ENCODE results near the gene PIMREG. TPM values are rescaled to one million over a fixed set of nuclear protein-coding genes. Genes with fewer than 3 reads are reported as not detected.

PIMREG gene
- total and polyA plus RNA-seq, 2 donors, result 1.8 to 15.1 TPM

GRCh38 chr17:6456914-6457687 lies 12.8 kb downstream of the PIMREG start:
- Histone ChIP-seq H3K4me3 (ENCODE audit: low read length in 2 of 2) (no peak overlapping the region), H3K27ac (ENCODE audit: low read depth in 1 of 2, low read length in 1 of 2) (no peak overlapping the region), H3K36me3 (ENCODE audit: control insufficient read depth in 2 of 2, insufficient read depth in 2 of 2, low read length in 1 of 2) (no peaks in the 10 kb centered on the region), H3K4me1 (ENCODE audit: control insufficient read depth in 2 of 2, insufficient read depth in 2 of 2, low read length in 2 of 2) (peaks cover 0 to 8% of the 10 kb centered on the region in 2 donors), H3K27me3 (ENCODE audit: control insufficient read depth in 2 of 2, insufficient read depth in 1 of 2, low read length in 1 of 2) (peaks cover 0 to 11% of the 10 kb centered on the region in 2 donors), H3K9me3 (ENCODE audit: control insufficient read depth in 2 of 2, insufficient read depth in 1 of 2, low read length in 1 of 2) (no peaks in the 10 kb centered on the region)
- no peak for DNase-seq (ENCODE audit: low read depth in 6 of 9, low spot score in 9 of 9)
- 82% methylated on average over 14 of the region's 14 CpGs for WGBS

DNA sequence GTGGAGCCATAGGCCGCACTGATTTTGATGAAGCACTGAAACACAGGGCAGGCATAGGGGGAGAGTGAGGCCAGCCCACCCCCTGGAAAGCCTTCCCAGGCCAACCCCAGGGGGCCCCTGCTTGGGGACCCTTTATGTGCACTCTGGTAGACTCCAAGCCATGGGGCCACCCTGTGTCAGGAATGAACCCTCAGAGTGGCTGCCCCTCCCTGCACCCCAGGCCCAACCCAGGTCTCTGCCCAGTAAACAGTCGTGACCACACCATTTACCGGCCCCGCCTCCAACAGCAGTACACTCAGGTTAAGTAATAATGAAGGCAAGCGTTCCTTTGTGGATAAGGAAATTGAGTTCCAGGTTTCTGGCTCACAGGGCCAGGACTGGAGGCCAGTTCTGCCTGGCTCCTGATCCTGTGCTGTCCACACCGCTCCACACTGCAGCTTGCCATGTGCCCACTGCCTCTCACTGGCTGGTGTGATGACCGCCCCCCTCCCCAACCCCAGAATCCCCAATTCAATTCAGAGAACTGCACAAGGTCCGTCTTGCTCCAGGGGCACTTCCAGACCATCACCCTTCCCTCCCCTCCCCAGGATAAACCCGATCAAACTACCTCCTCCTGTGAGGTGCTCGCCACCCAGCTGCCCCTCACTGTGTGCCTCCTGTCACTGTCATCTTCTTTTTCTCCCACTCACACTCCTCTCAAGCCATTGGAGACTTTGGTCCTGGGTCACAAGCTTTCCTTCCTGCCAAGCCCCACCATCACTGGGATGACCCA lies 13.6 kb downstream of the PIMREG start:
- H3K27ac ChIP-seq (ENCODE audit: low read depth in 1 of 2, low read length in 1 of 2), result no peak overlapping the region
- 94% methylated on average over 10 of the region's 10 CpGs for WGBS
- H3K4me1 ChIP-seq (ENCODE audit: control insufficient read depth in 2 of 2, insufficient read depth in 2 of 2, low read length in 2 of 2), result peaks cover 0 to 8% of the 10 kb centered on the region in 2 donors
- no peak for DNase-seq (ENCODE audit: low read depth in 6 of 9, low spot score in 9 of 9)
- no peaks in the 10 kb centered on the region for H3K36me3 ChIP-seq (ENCODE audit: control insufficient read depth in 2 of 2, insufficient read depth in 2 of 2, low read length in 1 of 2)
- H3K4me3 ChIP-seq (ENCODE audit: low read length in 2 of 2), result no peak overlapping the region
- no peaks in the 10 kb centered on the region for H3K9me3 ChIP-seq (ENCODE audit: control insufficient read depth in 2 of 2, insufficient read depth in 1 of 2, low read length in 1 of 2)
- H3K27me3 ChIP-seq (ENCODE audit: control insufficient read depth in 2 of 2, insufficient read depth in 1 of 2, low read length in 1 of 2), result peaks cover 0 to 11% of the 10 kb centered on the region in 2 donors

DNA sequence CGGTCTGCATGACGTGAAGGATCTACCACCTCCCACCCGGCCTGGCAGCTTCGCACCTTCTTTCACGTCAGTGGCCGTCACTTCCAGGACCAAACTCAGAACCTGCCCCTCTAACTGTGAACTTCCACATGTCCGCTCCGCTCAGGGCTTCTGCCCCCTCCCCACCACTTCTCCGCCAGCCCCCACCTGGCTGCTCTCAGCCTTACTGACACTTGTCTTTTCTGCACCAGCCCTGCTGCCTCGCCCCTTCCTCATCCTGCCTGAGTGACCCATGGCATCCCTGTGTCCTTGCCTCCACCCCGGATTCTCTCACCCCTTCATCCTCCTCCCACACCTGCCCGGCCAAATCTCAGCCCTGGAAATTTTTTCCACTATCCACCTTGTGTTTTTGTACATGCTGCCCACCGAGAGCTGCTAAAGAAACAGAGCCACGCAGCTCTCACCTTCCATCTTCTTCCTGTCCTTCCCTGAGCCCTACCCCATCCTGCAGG lies 14.2 kb downstream of the PIMREG start:
- Histone ChIP-seq H3K36me3 (ENCODE audit: control insufficient read depth in 2 of 2, insufficient read depth in 2 of 2, low read length in 1 of 2) (no peaks in the 10 kb centered on the region), H3K27ac (ENCODE audit: low read depth in 1 of 2, low read length in 1 of 2) (no peak overlapping the region), H3K9me3 (ENCODE audit: control insufficient read depth in 2 of 2, insufficient read depth in 1 of 2, low read length in 1 of 2) (no peaks in the 10 kb centered on the region), H3K4me1 (ENCODE audit: control insufficient read depth in 2 of 2, insufficient read depth in 2 of 2, low read length in 2 of 2) (peaks cover 0 to 8% of the 10 kb centered on the region in 2 donors), H3K27me3 (ENCODE audit: control insufficient read depth in 2 of 2, insufficient read depth in 1 of 2, low read length in 1 of 2) (peaks cover 0 to 11% of the 10 kb centered on the region in 2 donors), H3K4me3 (ENCODE audit: low read length in 2 of 2) (no peak overlapping the region)
- no peak for DNase-seq (ENCODE audit: low read depth in 6 of 9, low spot score in 9 of 9)
- WGBS, result 92% methylated on average over 14 of the region's 14 CpGs

- Histone ChIP-seq H3K9me3 (ENCODE audit: control insufficient read depth in 2 of 2, insufficient read depth in 1 of 2, low read length in 1 of 2) (no peaks in the 10 kb centered on the region), H3K27ac (ENCODE audit: low read depth in 1 of 2, low read length in 1 of 2) (no peak overlapping the region), H3K36me3 (ENCODE audit: control insufficient read depth in 2 of 2, insufficient read depth in 2 of 2, low read length in 1 of 2) (no peaks in the 10 kb centered on the region), H3K4me1 (ENCODE audit: control insufficient read depth in 2 of 2, insufficient read depth in 2 of 2, low read length in 2 of 2) (no peaks in the 10 kb centered on the region), H3K27me3 (ENCODE audit: control insufficient read depth in 2 of 2, insufficient read depth in 1 of 2, low read length in 1 of 2) (peaks cover 0 to 3% of the 10 kb centered on the region in 2 donors), H3K4me3 (ENCODE audit: low read length in 2 of 2) (no peak overlapping the region)
- DNase-seq (ENCODE audit: low read depth in 6 of 9, low spot score in 9 of 9), result no peak
- 96% methylated on average over 9 of the region's 9 CpGs for WGBS
These were observed 16.4 kb downstream of the PIMREG start for GRCh38 chr17:6460531-6461161.

GRCh38 chr17:6461246-6461645 lies 17.0 kb downstream of the PIMREG start:
- WGBS, result 97% methylated on average over 14 of the region's 14 CpGs
- Histone ChIP-seq H3K9me3 (ENCODE audit: control insufficient read depth in 2 of 2, insufficient read depth in 1 of 2, low read length in 1 of 2) (no peaks in the 10 kb centered on the region), H3K4me3 (ENCODE audit: low read length in 2 of 2) (no peak overlapping the region), H3K27ac (ENCODE audit: low read depth in 1 of 2, low read length in 1 of 2) (no peak overlapping the region), H3K36me3 (ENCODE audit: control insufficient read depth in 2 of 2, insufficient read depth in 2 of 2, low read length in 1 of 2) (no peaks in the 10 kb centered on the region), H3K27me3 (ENCODE audit: control insufficient read depth in 2 of 2, insufficient read depth in 1 of 2, low read length in 1 of 2) (peaks cover 0 to 3% of the 10 kb centered on the region in 2 donors), H3K4me1 (ENCODE audit: control insufficient read depth in 2 of 2, insufficient read depth in 2 of 2, low read length in 2 of 2) (no peaks in the 10 kb centered on the region)
- no peak for DNase-seq (ENCODE audit: low read depth in 6 of 9, low spot score in 9 of 9)

- no peak overlapping the region for H3K4me3 ChIP-seq (ENCODE audit: low read length in 2 of 2)
- no peak for DNase-seq (ENCODE audit: low read depth in 6 of 9, low spot score in 9 of 9)
- peaks cover 0 to 3% of the 10 kb centered on the region in 2 donors for H3K27me3 ChIP-seq (ENCODE audit: control insufficient read depth in 2 of 2, insufficient read depth in 1 of 2, low read length in 1 of 2)
- no peaks in the 10 kb centered on the region for H3K4me1 ChIP-seq (ENCODE audit: control insufficient read depth in 2 of 2, insufficient read depth in 2 of 2, low read length in 2 of 2)
- no peaks in the 10 kb centered on the region for H3K9me3 ChIP-seq (ENCODE audit: control insufficient read depth in 2 of 2, insufficient read depth in 1 of 2, low read length in 1 of 2)
- H3K36me3 ChIP-seq (ENCODE audit: control insufficient read depth in 2 of 2, insufficient read depth in 2 of 2, low read length in 1 of 2), result no peaks in the 10 kb centered on the region
- H3K27ac ChIP-seq (ENCODE audit: low read depth in 1 of 2, low read length in 1 of 2), result no peak overlapping the region
- WGBS, result 89% methylated on average over 10 of the region's 10 CpGs
These were observed 17.7 kb downstream of the PIMREG start for GRCh38 chr17:6461792-6462524.

GRCh38 chr17:6462692-6463091 lies 18.4 kb downstream of the PIMREG start:
- 100% methylated on average over 2 of the region's 2 CpGs for WGBS
- Histone ChIP-seq H3K36me3 (ENCODE audit: control insufficient read depth in 2 of 2, insufficient read depth in 2 of 2, low read length in 1 of 2) (no peaks in the 10 kb centered on the region), H3K4me1 (ENCODE audit: control insufficient read depth in 2 of 2, insufficient read depth in 2 of 2, low read length in 2 of 2) (no peaks in the 10 kb centered on the region), H3K4me3 (ENCODE audit: low read length in 2 of 2) (no peak overlapping the region), H3K27ac (ENCODE audit: low read depth in 1 of 2, low read length in 1 of 2) (no peak overlapping the region), H3K9me3 (ENCODE audit: control insufficient read depth in 2 of 2, insufficient read depth in 1 of 2, low read length in 1 of 2) (no peaks in the 10 kb centered on the region), H3K27me3 (ENCODE audit: control insufficient read depth in 2 of 2, insufficient read depth in 1 of 2, low read length in 1 of 2) (no peaks in the 10 kb centered on the region)
- no peak for DNase-seq (ENCODE audit: low read depth in 6 of 9, low spot score in 9 of 9)

DNA sequence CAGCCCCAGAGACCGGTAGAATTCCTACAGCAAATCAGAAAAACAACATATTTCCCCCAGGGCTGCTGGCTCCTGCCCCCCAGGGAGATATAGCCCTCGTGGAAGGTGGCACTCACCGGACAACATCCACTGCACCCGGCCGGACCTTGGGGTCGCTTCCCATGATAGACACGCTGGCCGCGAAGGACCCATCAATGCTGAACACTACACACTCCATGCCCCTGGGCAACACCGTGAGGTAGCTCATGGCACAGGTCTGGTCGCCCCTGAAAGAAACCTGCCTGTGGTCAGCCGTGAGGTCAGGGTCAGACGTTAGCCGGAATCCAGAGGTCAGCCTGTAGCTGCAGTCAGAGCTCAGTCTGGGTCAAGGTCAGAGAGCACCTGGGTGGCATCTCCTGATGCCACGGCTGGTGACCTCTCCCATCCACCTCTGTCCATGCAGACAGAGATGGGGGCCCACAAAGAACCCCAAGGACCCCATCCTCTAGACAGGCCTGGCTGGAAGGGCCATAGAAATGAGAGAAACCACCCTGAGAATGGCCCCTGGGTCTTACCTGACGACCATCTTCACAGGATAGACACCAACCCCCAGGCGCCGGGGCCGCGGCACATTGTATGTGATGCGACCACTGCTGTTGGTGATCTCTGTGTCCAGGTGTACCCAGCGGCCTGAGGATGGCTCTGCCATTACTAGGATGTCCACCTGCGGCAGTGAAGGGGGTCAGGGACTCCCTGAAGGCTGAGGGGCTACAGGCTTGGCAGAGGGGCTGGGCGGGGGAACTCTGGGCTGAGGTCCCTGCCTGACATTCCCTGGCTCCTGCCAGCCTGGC lies 19.6 kb downstream of the PIMREG start:
- no peak for DNase-seq (ENCODE audit: low read depth in 6 of 9, low spot score in 9 of 9)
- Histone ChIP-seq H3K27ac (ENCODE audit: low read depth in 1 of 2, low read length in 1 of 2) (no peak overlapping the region), H3K36me3 (ENCODE audit: control insufficient read depth in 2 of 2, insufficient read depth in 2 of 2, low read length in 1 of 2) (no peaks in the 10 kb centered on the region), H3K4me3 (ENCODE audit: low read length in 2 of 2) (no peak overlapping the region), H3K9me3 (ENCODE audit: control insufficient read depth in 2 of 2, insufficient read depth in 1 of 2, low read length in 1 of 2) (no peaks in the 10 kb centered on the region), H3K27me3 (ENCODE audit: control insufficient read depth in 2 of 2, insufficient read depth in 1 of 2, low read length in 1 of 2) (no peaks in the 10 kb centered on the region), H3K4me1 (ENCODE audit: control insufficient read depth in 2 of 2, insufficient read depth in 2 of 2, low read length in 2 of 2) (no peaks in the 10 kb centered on the region)
- WGBS, result 96% methylated on average over 24 of the region's 24 CpGs

Data from thymus (tissue), 11 donors.